Uterus (tissue), 2 donors: ENCODE results near the gene CRNKL1.

Source experiments
- CTCF ChIP-seq, 4 experiments: fragments of 200-600 bp in 2 of 4; fragments of 450-650 bp in 2 of 4; sonication (generic) in 2 of 4; IDR thresholded peaks; one replicate each; pipeline ENCODE4 v1.5.1; 2016 to 2019; ENCODE audit warnings: antibody characterized with exemption in 4 of 4, mild to moderate bottlenecking in 2 of 4, moderate library complexity in 1 of 4
- POLR2A ChIP-seq, 2 donors: fragments of 450-650 bp; IDR thresholded peaks; one replicate each; pipeline ENCODE4 v1.6.1; 2016; ENCODE audit warnings: antibody characterized with exemption in 2 of 2, mild to moderate bottlenecking in 1 of 2, moderate library complexity in 1 of 2

- TF ChIP-seq CTCF (IDR thresholded peaks at IDR 0.05) (no peak), POLR2A (IDR thresholded peaks at IDR 0.05) (no peak)
These were observed 61.4 kb downstream of the CRNKL1 start for GRCh38 chr20:19990850-19991249.
